Loucy (cell line): ENCODE results near the gene SDK1.

ENCODE experiments used
- EZH2phosphoT487 ChIP-seq: fragments of 200-600 bp; IDR thresholded peaks from 2 replicates; pipeline ENCODE4 v1.6.1; 2018; ENCODE audit warnings: antibody characterized with exemption, mild to moderate bottlenecking, moderate library complexity, borderline replicate concordance
- TF ChIP-seq, protein P1 (sequence below): fragments of 200-600 bp; sonication (generic); conservative IDR thresholded peaks from 2 replicates; pipeline ENCODE4 v1.5.1; 2014; ENCODE audit warnings: mild to moderate bottlenecking, antibody characterized with exemption, low read length

DNA sequence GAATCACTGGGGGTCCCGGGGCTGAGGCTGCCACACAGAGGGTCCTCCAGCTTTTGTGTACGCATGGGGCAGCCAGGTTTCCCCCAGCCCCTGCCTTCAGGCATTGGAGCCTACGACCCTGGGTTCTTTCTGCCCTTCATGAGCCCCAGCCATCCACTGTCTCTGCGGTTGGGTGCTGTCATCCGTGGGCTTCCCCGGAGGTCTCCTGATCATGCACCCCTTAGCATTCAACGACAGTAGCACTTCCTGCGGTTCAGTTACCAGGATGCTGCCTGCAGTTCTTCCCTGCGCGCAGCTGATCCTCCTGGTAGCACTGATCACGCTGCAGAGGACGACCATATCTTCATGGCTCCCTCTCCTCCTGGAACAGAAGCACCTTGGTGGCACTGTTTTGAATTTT is 676.3 kb downstream of the SDK1 start:
- TF ChIP-seq, protein P1, sequence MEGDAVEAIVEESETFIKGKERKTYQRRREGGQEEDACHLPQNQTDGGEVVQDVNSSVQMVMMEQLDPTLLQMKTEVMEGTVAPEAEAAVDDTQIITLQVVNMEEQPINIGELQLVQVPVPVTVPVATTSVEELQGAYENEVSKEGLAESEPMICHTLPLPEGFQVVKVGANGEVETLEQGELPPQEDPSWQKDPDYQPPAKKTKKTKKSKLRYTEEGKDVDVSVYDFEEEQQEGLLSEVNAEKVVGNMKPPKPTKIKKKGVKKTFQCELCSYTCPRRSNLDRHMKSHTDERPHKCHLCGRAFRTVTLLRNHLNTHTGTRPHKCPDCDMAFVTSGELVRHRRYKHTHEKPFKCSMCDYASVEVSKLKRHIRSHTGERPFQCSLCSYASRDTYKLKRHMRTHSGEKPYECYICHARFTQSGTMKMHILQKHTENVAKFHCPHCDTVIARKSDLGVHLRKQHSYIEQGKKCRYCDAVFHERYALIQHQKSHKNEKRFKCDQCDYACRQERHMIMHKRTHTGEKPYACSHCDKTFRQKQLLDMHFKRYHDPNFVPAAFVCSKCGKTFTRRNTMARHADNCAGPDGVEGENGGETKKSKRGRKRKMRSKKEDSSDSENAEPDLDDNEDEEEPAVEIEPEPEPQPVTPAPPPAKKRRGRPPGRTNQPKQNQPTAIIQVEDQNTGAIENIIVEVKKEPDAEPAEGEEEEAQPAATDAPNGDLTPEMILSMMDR: no peak
- no peak for TF ChIP-seq EZH2phosphoT487
